GM12878 (cell line): Measurements from ENCODE around the gene EPB41L2. TPM values are rescaled to one million over a fixed set of nuclear protein-coding genes. Genes with fewer than 3 reads are reported as not detected.

Source experiments
- ATAC-seq: fragments of 200-7000 bp; cut with Tn5 transposase; 3 replicates; pipeline ENCODE4 v1.9.1; 2020; ENCODE audit warnings: mild to moderate bottlenecking, moderate library complexity
- BruUV-seq: library from RNA; stranded (reverse); fragments of 400-500 nt; replicated peaks from 2 replicates; lab custom pipeline; 2021; lab: Mats Ljungman, UMichigan
- CTCF ChIA-PET: fragments of 300-600 bp; sonication (Branson Sonifier 250); formaldehyde crosslinking; extraction: SDS; loops from one replicate; lab custom pipeline; 2021; ENCODE audit warnings: inconsistent platforms; lab: Yijun Ruan, JAX
- POLR2A ChIA-PET: fragments of 350-600 bp; formaldehyde crosslinking; extraction: SDS; loops from one replicate; lab custom pipeline; 2021; ENCODE audit warnings: inconsistent platforms; lab: Charles Lee
- RAD21 ChIA-PET: fragments of 300-600 bp; sonication (Branson Sonifier 250); formaldehyde crosslinking; loops from one replicate; lab custom pipeline; 2023; ENCODE audit warnings: antibody characterized with exemption; ENCODE audit not compliant: unreplicated experiment; lab: Charles Lee
- SMC1A ChIA-PET: fragments of 300-600 bp; sonication (Branson Sonifier 250); formaldehyde crosslinking; loops from one replicate; lab custom pipeline; 2023; ENCODE audit not compliant: unreplicated experiment, uncharacterized antibody; lab: Charles Lee
- DNase-seq: peaks from one replicate; pipeline ENCODE4 v3.0.0-alpha.2; 2011; ENCODE audit warnings: low read depth, low spot score
- FAIRE-seq: peaks from 3 replicates; lab custom pipeline; 2011; peaks lifted over from hg19 to GRCh38; lab: Jason Lieb, UNC
- H2AFZ ChIP-seq: 2 replicates; pipeline ENCODE4 v1.6.0; 2011; ENCODE audit warnings: low read depth, low read length, control low read depth; ENCODE audit not compliant: control insufficient read depth
- H3K27ac ChIP-seq: 2 replicates; pipeline ENCODE4 v1.5.1; 2011; ENCODE audit warnings: control low read depth; ENCODE audit not compliant: control insufficient read depth, insufficient read depth
- H3K27me3 ChIP-seq, 2 experiments: replicated peaks in 1 of 2; 2 replicates each; pipeline versions ENCODE4 v1.6.0 to v1.6.1; 2011; ENCODE audit warnings: low read length in 1 of 2; ENCODE audit not compliant: control insufficient read depth in 2 of 2, insufficient read depth in 2 of 2
- H3K36me3 ChIP-seq, 2 experiments: 2 replicates each; pipeline ENCODE4 v1.5.1; 2011; ENCODE audit warnings: low read length in 1 of 2; ENCODE audit not compliant: control insufficient read depth in 2 of 2, insufficient read depth in 2 of 2
- H3K4me1 ChIP-seq: 2 replicates; pipeline ENCODE4 v1.6.1; 2011; ENCODE audit warnings: mild to moderate bottlenecking, low read length, moderate library complexity, mixed read lengths; ENCODE audit not compliant: control insufficient read depth, insufficient read depth
- H3K4me2 ChIP-seq: 2 replicates; pipeline ENCODE4 v1.6.0; 2011; ENCODE audit warnings: control low read depth; ENCODE audit not compliant: control insufficient read depth, insufficient read depth
- H3K4me3 ChIP-seq: fragments of 200-600 bp; sonication (generic); 2 replicates; pipeline ENCODE4 v1.5.1; 2016
- H3K79me2 ChIP-seq: 2 replicates; pipeline ENCODE4 v1.6.0; 2011; ENCODE audit warnings: low read length; ENCODE audit not compliant: control insufficient read depth, insufficient read depth
- H3K9ac ChIP-seq: 2 replicates; pipeline ENCODE4 v1.8.0; 2011; ENCODE audit warnings: low read length, control low read depth, mixed read lengths; ENCODE audit not compliant: control insufficient read depth, insufficient read depth
- H3K9me3 ChIP-seq: replicated peaks from 3 replicates; pipeline ENCODE4 v1.5.1; 2011; ENCODE audit warnings: mild to moderate bottlenecking, low read length; ENCODE audit not compliant: control insufficient read depth, insufficient read depth
- H4K20me1 ChIP-seq: 2 replicates; pipeline ENCODE4 v1.6.0; 2011; ENCODE audit not compliant: control insufficient read depth, insufficient read depth
- ATF7 ChIP-seq: fragments of 450-650 bp; IDR thresholded peaks from 2 replicates; pipeline ENCODE4 v1.6.1; 2016; ENCODE audit warnings: low read depth, mild to moderate bottlenecking
- BCL11A ChIP-seq: IDR thresholded peaks from 2 replicates; pipeline ENCODE4 v1.6.1; 2011; ENCODE audit warnings: low read depth, low read length
- GATAD2B ChIP-seq: fragments of 450-650 bp; conservative IDR thresholded peaks from 2 replicates; pipeline ENCODE4 v1.6.1; 2017; ENCODE audit warnings: low read depth, mild to moderate bottlenecking, moderate library complexity
- IKZF2 ChIP-seq, 2 experiments: fragments of 450-650 bp; IDR thresholded peaks; 2 replicates each; pipeline ENCODE4 v1.6.1; 2017; ENCODE audit warnings: mild to moderate bottlenecking in 2 of 2, moderate library complexity in 2 of 2
- JUNB ChIP-seq: IDR thresholded peaks from 2 replicates; pipeline ENCODE4 v1.6.1; 2016; ENCODE audit warnings: antibody characterized with exemption, mild to moderate bottlenecking
- JUND ChIP-seq: IDR thresholded peaks from 2 replicates; pipeline ENCODE4 v1.6.1; 2012; ENCODE audit warnings: low read depth, mild to moderate bottlenecking, low read length, improper control_type of control experiment, moderate library complexity
- MTA2 ChIP-seq: fragments of 450-650 bp; IDR thresholded peaks from 2 replicates; pipeline ENCODE4 v1.6.1; 2016; ENCODE audit warnings: low read depth, mild to moderate bottlenecking, moderate library complexity
- POU2F2 ChIP-seq: IDR thresholded peaks from 3 replicates; pipeline ENCODE4 v1.6.1; 2011; ENCODE audit warnings: low read depth, mild to moderate bottlenecking, low read length, borderline replicate concordance
- RELB ChIP-seq: fragments of 450-650 bp; IDR thresholded peaks from 2 replicates; pipeline ENCODE4 v1.6.1; 2017; ENCODE audit warnings: low read depth, mild to moderate bottlenecking, moderate library complexity
- RFX5 ChIP-seq: IDR thresholded peaks from 2 replicates; pipeline ENCODE4 v1.6.1; 2011; ENCODE audit warnings: low read depth, low read length, improper control_type of control experiment
- STAT1 ChIP-seq: fragments of 450-650 bp; conservative IDR thresholded peaks from 2 replicates; pipeline ENCODE4 v1.6.1; 2014; ENCODE audit warnings: antibody characterized with exemption, mild to moderate bottlenecking
- TCF12 ChIP-seq: IDR thresholded peaks from 2 replicates; pipeline ENCODE4 v1.6.1; 2011; ENCODE audit warnings: low read depth, mild to moderate bottlenecking, low read length
- ZBTB33 ChIP-seq: fragments of 450-650 bp; IDR thresholded peaks from 2 replicates; pipeline ENCODE4 v1.6.1; 2017; ENCODE audit warnings: mild to moderate bottlenecking
- WGBS: methylation state at CpG from one replicate; pipeline ENCODE4 v1.1.6; 2016; ENCODE audit warnings: low lambda C conversion rate; ENCODE audit not compliant: insufficient replicate concordance, insufficient coverage; ENCODE audit errors: missing lambda C conversion rate; 5-methylcytosine and 5-hydroxymethylcytosine counted together
- in situ Hi-C: fragments of 300-500 bp; cut with MboI; formaldehyde crosslinking; loops from 9 replicates; pipeline ENCODE4 v1.14.3; 2018; ENCODE audit warnings: mixed read lengths
- intact Hi-C: fragments of 100-400 bp; cut with micrococcal nuclease; formaldehyde crosslinking; loops from one replicate; pipeline ENCODE4 v1.14.2; 2022; ENCODE audit not compliant: unreplicated experiment
- polyA plus RNA-seq, 11 experiments: library from polyadenylated mRNA; depleted of rRNA in 4 of 11; unstranded in 6 of 11; stranded (reverse) in 5 of 11; fragments of >200 nt; fragmentation: Nextera tagmentation in 4 of 11; fragmentation: Illumina TruSeq in 1 of 11; extraction: Ambion mirVana in 4 of 11; extraction: Trizol in 1 of 11; gene quantifications; 1 replicate in 1 of 11; 2 replicates in 10 of 11; pipeline versions ENCODE4 v1.2.1 to v1.2.3, GENCODE V29; 2011 to 2016; ENCODE audit warnings: inconsistent platforms in 2 of 11, missing spikeins in 2 of 11, low read depth in 1 of 11
- total RNA-seq, 4 experiments: library from RNA; depleted of rRNA in 3 of 4; stranded (reverse); fragments of >200 nt in 3 of 4; fragmentation: Illumina TruSeq in 1 of 4; extraction: Trizol in 1 of 4; gene quantifications; 2 replicates each; pipeline versions ENCODE4 v1.2.1 to v1.2.3, GENCODE V29; 2013 to 2021

EPB41L2 gene
- total and polyA plus RNA-seq, 10 of the 15 experiments (the other 5 are each of a cell fraction or from before 2014, with no cell fraction given): 7.4 to 41.6 (median 19.0) TPM

- Histone ChIP-seq H3K36me3 (no peaks in the 10 kb centered on the region), H4K20me1 (no peaks in the 10 kb centered on the region), H2AFZ (no peak overlapping the region), H3K9me3 (no peaks in the 10 kb centered on the region), H3K27me3 (no peaks in the 10 kb centered on the region), H3K9ac (no peak overlapping the region), H3K27ac (no peak overlapping the region), H3K79me2 (no peaks in the 10 kb centered on the region), H3K4me3 (no peak overlapping the region), H3K4me2 (no peak overlapping the region), H3K4me1 (peaks cover 6% of the 10 kb centered on the region; the same call in 1 of the 2 replicates)
- RAD21 ChIA-PET: interaction anchor here (1.6 kb wide), 1 partner anchor 227 kb away, joined by 6 read pairs; no protein-coding TSS in a partner anchor
- WGBS: 0% methylated on average over 1 of the region's 1 CpG
- ATAC-seq (no peak), FAIRE-seq (no peak), DNase-seq (no peak)
- BruUV-seq: no TSS peak
- CTCF ChIA-PET: interaction anchor here (1.4 to 11.7 kb wide), 2 partner anchors 224 to 240 kb away, joined by 3 to 365 read pairs; no protein-coding TSS in a partner anchor
- POLR2A ChIA-PET: no interaction called here
- SMC1A ChIA-PET: interaction anchor here (1.0 to 14.6 kb wide), 3 partner anchors 28 to 224 kb away, joined by 3 to 301 read pairs (median 4); no protein-coding TSS in a partner anchor
- in situ Hi-C loops: no loop called here
- intact Hi-C loops: no loop called here
- no peak for TF ChIP-seq RFX5
- TF ChIP-seq BCL11A: no peak
- no peak for TF ChIP-seq TCF12
- no peak for TF ChIP-seq POU2F2
- no peak for TF ChIP-seq GATAD2B
- TF ChIP-seq STAT1: no peak
- no peak for TF ChIP-seq JUND
Observed at GRCh38 chr6:131112249-131112648, 49.2 kb upstream of the EPB41L2 start.

GRCh38 chr6:131107151-131107550 is 44.1 kb upstream of the EPB41L2 start:
- RAD21 ChIA-PET: interaction anchor here (0.6 to 2.4 kb wide), 4 partner anchors 10 to 44 kb away, joined by 3 to 9 read pairs (median 3); partner anchors contain the start of gene EPB41L2
- TF ChIP-seq ATF7 (0 out of 2 replicates have a peak, but pooled peaks have one; percentile 16), RELB (0 out of 2 replicates have a peak, but pooled peaks have one; percentile 16), IKZF2 (IDR thresholded peaks at IDR 0.05) (peak; percentile 58 to 61), JUNB (peak; percentile 41), MTA2 (peak; percentile 22; the same call in 1 of the 2 replicates), ZBTB33 (no peak)
- Histone ChIP-seq H3K4me3 (no peak overlapping the region), H3K4me2 (no peak overlapping the region), H4K20me1 (no peaks in the 10 kb centered on the region), H2AFZ (no peak overlapping the region), H3K36me3 (no peaks in the 10 kb centered on the region), H3K9me3 (no peaks in the 10 kb centered on the region), H3K79me2 (no peaks in the 10 kb centered on the region), H3K4me1 (peaks cover 11% of the 10 kb centered on the region; the same call in 1 of the 2 replicates), H3K27me3 (no peaks in the 10 kb centered on the region), H3K27ac (no peak overlapping the region), H3K9ac (no peak overlapping the region)
- in situ Hi-C loops (no loop called here), intact Hi-C loops (no loop called here)
- no TSS peak for BruUV-seq
- CTCF ChIA-PET: interaction anchor here (1.4 to 1.7 kb wide), 2 partner anchors 47 to 222 kb away, joined by 3 to 4 read pairs; no protein-coding TSS in a partner anchor
- no peak for DNase-seq
- peak; percentile 41 for ATAC-seq
- SMC1A ChIA-PET: interaction anchor here (0.7 to 1.3 kb wide), 5 partner anchors 11 to 221 kb away, joined by 3 to 5 read pairs (median 3); no protein-coding TSS in a partner anchor
- WGBS: 96% methylated on average over 1 of the region's 1 CpG
- FAIRE-seq: no peak
- POLR2A ChIA-PET: interaction anchor here (0.6 to 0.9 kb wide), 2 partner anchors 45 to 70 kb away, joined by 3 read pairs; no protein-coding TSS in a partner anchor
